ENCODE results near the gene DMC1.

GRCh38 chr22:38497869-38498268 is 72.1 kb downstream of the DMC1 start:
- TF ChIP-seq CTCF (IDR thresholded peaks at IDR 0.05): no peak
- TF ChIP-seq EZH2phosphoT487 (IDR thresholded peaks at IDR 0.05): no peak

Measured in neural progenitor cell (in vitro differentiated cells).